ENCODE results near the gene KANK2. TPM values are rescaled to one million over a fixed set of nuclear protein-coding genes. Genes with fewer than 3 reads are reported as not detected.

KANK2 gene
- total and polyA plus RNA-seq, 2 of the 13 experiments (the other 11 are each of a cell fraction or from before 2014, with no cell fraction given), result 5.7 to 12.9 TPM

DNA sequence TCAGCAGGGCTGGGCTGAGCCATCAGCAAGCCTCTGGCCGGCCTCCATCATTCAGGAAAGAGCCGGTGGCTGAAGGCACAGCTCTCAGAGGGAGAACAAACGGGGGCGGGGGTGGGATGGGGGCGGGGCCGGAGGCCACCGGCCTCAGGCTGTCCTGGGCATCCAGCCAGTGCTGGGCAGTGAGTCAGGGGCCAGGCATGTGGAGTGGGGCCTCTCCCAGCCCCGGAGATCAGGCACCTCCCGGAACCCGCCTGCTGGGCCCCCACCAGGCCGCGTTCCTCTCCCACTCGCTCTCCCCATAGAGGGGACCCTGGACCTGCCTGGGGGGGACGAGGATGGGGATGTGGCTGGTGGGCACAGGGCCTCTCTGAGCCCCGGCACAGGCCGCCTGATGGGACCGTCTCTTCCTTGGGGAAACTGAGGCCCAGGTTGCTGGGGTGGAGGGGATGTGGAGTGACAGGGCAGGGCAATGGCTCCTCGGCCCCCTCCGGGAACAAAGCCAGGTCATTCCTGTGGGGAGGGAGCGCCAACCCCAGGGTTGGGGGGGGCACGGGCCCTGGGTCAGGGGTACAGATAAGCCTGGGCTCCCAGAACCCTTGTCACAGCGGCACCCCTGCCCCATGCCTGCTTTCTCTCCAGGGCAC is 54.7 kb downstream of the KANK2 start (continued):
- TF ChIP-seq SSRP1 (CRISPR knock-in tag; IDR thresholded peaks at IDR 0.05) (no peak), SOX5 (CRISPR knock-in tag; IDR thresholded peaks at IDR 0.05; ENCODE audit: borderline replicate concordance) (peak; percentile 71; the same call in 1 of the 2 replicates), HOXA3 (CRISPR knock-in tag; IDR thresholded peaks at IDR 0.05) (peak; percentile 57; the same call in 1 of the 2 replicates), ZSCAN21 (CRISPR knock-in tag; IDR thresholded peaks at IDR 0.05; ENCODE audit: borderline replicate concordance) (peak; percentile 47), FIP1L1 (IDR thresholded peaks at IDR 0.05; ENCODE audit: borderline replicate concordance, insufficient read depth, low read depth, low read length) (no peak; the same call in 1 of the 2 replicates), RARA (CRISPR knock-in tag; IDR thresholded peaks at IDR 0.05) (peak; percentile 70), SMAD1 (CRISPR knock-in tag; IDR thresholded peaks at IDR 0.05; ENCODE audit: borderline replicate concordance, low read depth) (no peak; the same call in 1 of the 2 replicates), MAZ (IDR thresholded peaks at IDR 0.05; ENCODE audit: borderline replicate concordance, low read depth, low read length) (peak; percentile 88), MAZ (CRISPR knock-in tag; IDR thresholded peaks at IDR 0.05; ENCODE audit: low read depth) (no peak), ZNF337 (CRISPR knock-in tag; IDR thresholded peaks at IDR 0.05; ENCODE audit: borderline replicate concordance, low read depth) (0 out of 2 replicates have a peak, but pooled peaks have one; percentile 20), RBM22 (optimal IDR thresholded peaks at IDR 0.05; ENCODE audit: low read length) (peak; percentile 6), ZNF20 (CRISPR knock-in tag; IDR thresholded peaks at IDR 0.05) (no peak), GZF1 (CRISPR knock-in tag; IDR thresholded peaks at IDR 0.05) (no peak), DNMT3B (CRISPR knock-in tag; conservative IDR thresholded peaks at IDR 0.05) (no peak)
- TF ChIP-seq, protein P1, sequence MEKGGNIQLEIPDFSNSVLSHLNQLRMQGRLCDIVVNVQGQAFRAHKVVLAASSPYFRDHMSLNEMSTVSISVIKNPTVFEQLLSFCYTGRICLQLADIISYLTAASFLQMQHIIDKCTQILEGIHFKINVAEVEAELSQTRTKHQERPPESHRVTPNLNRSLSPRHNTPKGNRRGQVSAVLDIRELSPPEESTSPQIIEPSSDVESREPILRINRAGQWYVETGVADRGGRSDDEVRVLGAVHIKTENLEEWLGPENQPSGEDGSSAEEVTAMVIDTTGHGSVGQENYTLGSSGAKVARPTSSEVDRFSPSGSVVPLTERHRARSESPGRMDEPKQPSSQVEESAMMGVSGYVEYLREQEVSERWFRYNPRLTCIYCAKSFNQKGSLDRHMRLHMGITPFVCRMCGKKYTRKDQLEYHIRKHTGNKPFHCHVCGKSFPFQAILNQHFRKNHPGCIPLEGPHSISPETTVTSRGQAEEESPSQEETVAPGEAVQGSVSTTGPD (CRISPR knock-in tag; IDR thresholded peaks at IDR 0.05), result 0 out of 2 replicates have a peak, but pooled peaks have one; percentile 52
- TF ChIP-seq, protein P2, sequence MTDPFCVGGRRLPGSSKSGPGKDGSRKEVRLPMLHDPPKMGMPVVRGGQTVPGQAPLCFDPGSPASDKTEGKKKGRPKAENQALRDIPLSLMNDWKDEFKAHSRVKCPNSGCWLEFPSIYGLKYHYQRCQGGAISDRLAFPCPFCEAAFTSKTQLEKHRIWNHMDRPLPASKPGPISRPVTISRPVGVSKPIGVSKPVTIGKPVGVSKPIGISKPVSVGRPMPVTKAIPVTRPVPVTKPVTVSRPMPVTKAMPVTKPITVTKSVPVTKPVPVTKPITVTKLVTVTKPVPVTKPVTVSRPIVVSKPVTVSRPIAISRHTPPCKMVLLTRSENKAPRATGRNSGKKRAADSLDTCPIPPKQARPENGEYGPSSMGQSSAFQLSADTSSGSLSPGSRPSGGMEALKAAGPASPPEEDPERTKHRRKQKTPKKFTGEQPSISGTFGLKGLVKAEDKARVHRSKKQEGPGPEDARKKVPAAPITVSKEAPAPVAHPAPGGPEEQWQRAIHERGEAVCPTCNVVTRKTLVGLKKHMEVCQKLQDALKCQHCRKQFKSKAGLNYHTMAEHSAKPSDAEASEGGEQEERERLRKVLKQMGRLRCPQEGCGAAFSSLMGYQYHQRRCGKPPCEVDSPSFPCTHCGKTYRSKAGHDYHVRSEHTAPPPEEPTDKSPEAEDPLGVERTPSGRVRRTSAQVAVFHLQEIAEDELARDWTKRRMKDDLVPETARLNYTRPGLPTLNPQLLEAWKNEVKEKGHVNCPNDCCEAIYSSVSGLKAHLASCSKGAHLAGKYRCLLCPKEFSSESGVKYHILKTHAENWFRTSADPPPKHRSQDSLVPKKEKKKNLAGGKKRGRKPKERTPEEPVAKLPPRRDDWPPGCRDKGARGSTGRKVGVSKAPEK (CRISPR knock-in tag; IDR thresholded peaks at IDR 0.05; ENCODE audit: borderline replicate concordance), result no peak
- TF ChIP-seq, protein P3, sequence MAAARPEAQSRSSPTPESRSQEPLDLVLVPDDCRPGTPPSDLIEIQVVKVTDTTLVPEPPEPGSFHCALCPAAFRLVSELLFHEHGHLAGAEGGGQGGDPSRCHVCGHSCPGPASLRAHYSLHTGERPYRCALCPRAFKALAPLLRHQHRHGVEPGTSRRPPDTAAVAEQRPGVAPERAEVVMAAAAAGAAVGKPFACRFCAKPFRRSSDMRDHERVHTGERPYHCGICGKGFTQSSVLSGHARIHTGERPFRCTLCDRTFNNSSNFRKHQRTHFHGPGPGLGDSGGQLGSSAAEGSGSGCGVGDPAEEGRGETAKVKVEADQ (CRISPR knock-in tag; IDR thresholded peaks at IDR 0.05; ENCODE audit: borderline replicate concordance), result peak; percentile 69; the same call in 1 of the 2 replicates
- TF ChIP-seq, protein P4, sequence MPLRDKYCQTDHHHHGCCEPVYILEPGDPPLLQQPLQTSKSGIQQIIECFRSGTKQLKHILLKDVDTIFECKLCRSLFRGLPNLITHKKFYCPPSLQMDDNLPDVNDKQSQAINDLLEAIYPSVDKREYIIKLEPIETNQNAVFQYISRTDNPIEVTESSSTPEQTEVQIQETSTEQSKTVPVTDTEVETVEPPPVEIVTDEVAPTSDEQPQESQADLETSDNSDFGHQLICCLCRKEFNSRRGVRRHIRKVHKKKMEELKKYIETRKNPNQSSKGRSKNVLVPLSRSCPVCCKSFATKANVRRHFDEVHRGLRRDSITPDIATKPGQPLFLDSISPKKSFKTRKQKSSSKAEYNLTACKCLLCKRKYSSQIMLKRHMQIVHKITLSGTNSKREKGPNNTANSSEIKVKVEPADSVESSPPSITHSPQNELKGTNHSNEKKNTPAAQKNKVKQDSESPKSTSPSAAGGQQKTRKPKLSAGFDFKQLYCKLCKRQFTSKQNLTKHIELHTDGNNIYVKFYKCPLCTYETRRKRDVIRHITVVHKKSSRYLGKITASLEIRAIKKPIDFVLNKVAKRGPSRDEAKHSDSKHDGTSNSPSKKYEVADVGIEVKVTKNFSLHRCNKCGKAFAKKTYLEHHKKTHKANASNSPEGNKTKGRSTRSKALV (CRISPR knock-in tag; IDR thresholded peaks at IDR 0.05), result no peak
- TF ChIP-seq, protein P5, sequence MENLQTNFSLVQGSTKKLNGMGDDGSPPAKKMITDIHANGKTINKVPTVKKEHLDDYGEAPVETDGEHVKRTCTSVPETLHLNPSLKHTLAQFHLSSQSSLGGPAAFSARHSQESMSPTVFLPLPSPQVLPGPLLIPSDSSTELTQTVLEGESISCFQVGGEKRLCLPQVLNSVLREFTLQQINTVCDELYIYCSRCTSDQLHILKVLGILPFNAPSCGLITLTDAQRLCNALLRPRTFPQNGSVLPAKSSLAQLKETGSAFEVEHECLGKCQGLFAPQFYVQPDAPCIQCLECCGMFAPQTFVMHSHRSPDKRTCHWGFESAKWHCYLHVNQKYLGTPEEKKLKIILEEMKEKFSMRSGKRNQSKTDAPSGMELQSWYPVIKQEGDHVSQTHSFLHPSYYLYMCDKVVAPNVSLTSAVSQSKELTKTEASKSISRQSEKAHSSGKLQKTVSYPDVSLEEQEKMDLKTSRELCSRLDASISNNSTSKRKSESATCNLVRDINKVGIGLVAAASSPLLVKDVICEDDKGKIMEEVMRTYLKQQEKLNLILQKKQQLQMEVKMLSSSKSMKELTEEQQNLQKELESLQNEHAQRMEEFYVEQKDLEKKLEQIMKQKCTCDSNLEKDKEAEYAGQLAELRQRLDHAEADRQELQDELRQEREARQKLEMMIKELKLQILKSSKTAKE (CRISPR knock-in tag; IDR thresholded peaks at IDR 0.05; ENCODE audit: borderline replicate concordance), result no peak

Measured in HepG2 (cell line).